CD4-positive, alpha-beta T cell treated with Interleukin-17A for 1 hour (primary cell): Measurements from ENCODE around the gene MS4A3.
"Not testable (repeated sequence)": the region's sequence is repeated elsewhere in the genome, so short reads cannot be mapped to it uniquely, and the experiment has no call there.

Experiments
- DNase-seq: peaks from one replicate; pipeline ENCODE4 v3.0.0-alpha.2; 2020

Gene MS4A3

DNA sequence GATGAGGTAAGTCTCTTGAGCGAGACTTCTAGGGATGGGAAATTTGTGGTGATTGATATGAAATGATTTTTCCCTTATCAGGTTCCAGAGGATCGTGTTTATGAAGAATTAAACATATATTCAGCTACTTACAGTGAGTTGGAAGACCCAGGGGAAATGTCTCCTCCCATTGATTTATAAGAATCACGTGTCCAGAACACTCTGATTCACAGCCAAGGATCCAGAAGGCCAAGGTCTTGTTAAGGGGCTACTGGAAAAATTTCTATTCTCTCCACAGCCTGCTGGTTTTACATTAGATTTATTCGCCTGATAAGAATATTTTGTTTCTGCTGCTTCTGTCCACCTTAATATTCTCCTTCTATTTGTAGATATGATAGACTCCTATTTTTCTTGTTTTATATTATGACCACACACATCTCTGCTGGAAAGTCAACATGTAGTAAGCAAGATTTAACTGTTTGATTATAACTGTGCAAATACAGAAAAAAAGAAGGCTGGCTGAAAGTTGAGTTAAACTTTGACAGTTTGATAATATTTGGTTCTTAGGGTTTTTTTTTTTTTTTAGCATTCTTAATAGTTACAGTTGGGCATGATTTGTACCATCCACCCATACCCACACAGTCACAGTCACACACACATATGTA, 39.1 kb downstream of the MS4A3 start:
- no peak for DNase-seq

DNA sequence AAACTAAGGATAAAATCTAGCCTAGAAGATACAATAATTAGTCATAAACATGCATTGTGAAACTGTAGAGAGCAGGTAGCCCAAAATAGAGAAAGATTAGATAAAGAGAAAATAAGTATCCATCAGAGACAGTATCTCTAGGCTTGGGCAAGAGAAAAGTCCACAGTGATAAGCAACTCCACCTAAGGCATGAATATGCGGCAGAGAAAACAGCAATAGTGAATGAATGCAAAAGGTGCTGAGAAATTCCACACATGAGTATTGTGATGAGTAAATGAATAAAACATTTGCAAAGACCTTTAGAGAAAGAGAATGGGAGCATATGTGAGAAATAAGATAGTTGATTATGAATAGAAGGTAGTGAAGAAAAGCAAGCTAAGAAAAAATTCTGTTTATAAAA, 40.7 kb downstream of the MS4A3 start:
- no peak for DNase-seq

DNA sequence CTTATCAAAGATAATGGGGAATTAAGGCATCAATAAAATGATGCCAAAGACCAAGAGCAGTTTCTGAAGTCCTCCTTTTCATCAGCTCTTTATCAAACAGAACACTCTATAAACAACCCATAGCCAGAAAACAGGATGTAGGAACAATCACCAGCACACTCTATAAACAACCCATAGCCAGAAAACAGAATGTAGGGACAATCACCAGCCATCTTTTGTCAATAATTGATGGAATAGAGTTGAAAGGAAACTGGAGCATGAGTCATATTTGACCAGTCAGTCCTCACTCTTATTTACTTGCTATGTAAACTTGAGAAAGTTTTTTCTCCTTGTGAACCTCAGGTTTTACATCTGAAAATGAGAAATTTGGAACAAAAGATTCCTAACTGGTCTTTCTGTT, 42.0 kb downstream of the MS4A3 start:
- no peak for DNase-seq

DNA sequence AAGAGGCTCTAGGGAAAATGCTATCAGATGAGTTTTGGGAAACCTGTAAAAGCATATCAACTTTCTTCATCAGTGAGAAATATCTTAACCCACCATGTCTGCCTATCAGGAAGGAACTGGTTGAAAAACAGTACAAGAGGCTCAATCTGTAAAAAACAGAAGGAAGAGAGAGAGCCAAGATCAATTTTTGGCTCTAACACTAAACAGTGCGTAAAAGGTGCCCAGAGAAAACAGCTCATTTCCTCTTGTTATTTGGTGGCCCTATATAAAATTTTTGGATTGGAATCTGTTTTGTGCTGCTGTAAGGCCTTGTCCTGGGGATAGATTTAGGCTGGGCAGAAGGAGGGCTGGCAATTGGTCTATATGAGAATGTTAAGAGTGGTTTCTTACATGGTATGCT, 44.1 kb downstream of the MS4A3 start:
- DNase-seq: no peak

DNA sequence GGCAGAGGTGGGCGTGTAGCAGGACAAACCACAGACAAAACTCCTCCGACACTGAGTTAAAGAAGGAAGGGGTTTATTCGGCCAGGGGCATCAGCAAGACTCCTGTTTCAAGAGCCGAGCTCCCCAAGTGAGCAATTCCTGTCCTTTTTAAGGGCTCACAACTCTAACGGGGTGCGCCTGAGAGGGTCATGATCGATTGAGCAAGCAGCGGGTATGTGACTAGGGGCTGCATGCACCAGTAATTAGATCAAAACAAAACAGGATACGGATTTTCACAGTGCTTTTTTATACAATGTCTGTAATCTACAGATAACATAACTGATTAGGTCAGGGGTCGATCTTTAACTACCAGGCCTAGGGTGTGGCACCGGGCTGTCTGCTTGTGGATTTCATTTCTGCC, 44.9 kb downstream of the MS4A3 start:
- not testable (repeated sequence) for DNase-seq

DNA sequence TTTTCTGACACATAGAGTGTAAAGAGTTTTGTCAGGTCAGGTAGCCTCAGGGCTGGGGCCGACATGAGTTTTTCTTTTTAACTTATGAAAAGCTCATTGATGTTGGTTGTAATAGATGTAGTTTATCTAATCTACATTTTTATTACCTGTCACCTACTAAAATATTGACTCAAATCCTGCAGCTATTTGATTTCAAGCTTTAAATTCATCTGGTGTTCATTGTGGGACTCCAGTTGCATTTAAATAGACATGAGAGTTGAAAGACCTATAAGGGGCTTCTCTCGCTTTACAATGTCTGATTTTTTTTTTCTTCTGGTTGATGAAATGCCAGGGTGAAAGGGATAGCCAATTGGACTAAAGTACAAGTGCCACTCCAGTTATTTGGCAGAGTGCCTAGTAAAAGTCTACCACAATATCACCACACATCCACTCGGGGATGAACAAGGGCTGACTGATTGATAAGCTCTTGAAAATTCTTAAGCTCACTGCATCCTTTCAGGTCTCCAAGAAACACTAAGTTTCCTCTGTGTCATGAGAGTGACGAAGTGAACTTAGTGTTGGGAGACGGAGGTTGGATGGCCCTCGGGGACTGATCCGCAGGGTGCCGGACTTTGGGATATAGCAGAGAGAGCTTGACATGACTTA, 48.1 kb downstream of the MS4A3 start:
- DNase-seq: not testable (repeated sequence)

DNA sequence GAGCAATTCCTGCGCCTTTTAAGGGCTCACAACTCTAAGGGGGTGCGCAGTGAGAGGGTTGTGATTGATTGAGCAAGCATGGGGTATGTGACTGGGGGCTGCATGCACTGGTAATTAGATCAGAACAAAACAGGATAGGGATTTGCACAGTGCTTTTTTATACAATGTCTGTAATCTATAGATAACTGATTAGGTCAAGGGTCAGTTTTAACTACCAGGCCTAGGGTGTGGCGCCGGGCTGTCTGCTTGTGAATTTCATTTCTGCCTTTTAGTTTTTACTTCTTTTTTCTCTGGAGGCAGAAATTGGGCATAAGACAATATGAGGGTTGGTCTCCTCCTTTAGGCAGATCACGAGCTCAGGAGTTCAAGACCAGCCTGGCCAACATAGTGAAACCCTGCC, 52.2 kb downstream of the MS4A3 start:
- DNase-seq: not testable (repeated sequence)

DNA sequence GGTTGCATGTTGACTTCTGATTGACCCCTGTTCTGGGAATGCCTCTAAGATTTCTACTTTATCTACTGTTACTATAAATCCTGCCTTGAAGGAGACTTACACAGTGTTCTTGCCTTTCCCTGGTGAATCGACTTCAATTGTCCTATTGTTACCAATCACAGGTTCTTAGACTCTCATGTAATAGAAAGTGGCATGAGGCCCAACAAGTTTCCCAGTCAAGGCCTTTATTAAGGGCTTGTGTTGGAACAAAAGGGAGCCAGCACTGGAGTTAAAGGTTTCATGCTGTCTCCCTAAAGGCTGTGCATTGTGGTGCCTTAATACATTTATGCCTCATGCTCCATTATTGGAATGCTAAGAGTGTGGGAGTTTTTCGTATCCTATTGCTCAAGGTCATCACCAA, 55.3 kb downstream of the MS4A3 start:
- DNase-seq: no peak

DNA sequence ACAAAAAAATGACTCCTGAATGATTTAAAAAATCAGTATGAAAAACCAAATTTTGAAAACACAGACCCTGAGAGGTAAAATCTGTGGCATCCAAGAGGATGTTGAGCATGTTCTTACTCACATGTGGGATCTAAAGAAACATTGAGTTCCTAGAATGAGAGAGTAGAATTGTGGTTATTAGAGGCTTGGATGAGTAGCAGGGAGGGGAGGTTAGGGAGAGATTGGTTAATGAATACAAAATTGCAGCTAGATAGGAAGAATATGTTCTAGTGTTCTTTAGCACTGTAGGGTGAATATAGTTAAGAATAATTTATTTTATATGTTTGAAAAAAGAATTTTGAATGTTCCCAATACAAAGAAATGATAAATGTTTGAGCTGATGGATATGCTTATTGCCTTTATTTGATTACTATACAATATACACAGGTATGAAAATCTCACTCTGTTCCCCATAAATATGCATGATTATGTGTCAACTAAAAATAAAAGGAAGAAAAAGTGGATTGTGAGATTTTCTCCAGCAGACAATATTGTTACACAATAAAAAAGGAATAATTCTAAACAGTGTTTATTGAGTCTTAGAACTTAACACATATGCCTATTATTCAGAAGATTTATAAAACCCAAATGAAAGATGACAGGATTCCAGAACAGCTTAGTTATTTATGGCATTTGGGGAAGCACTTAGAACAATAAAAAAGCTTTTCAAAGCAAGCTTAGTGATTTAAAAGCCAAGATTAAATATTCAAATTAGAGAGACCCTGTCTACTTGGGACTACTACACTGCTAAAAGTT, 60.7 kb downstream of the MS4A3 start:
- no peak for DNase-seq

DNA sequence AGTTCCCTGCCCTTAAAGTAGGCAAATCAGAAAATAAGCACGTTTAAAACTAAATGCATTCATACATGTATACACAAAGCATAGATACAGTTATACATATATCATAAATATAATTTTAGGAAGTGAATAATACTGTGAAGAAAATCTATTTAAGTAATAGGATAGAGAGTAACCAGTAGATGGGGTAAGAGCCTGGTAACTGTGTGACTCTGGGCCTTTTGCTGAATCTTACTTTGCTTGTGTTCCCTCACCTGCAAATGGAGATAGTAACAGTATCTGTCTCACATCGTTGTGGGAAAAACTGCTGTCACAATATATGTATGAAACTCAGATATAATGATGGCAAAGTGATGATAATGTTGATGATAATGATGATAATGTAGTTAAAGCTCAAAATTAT, 61.9 kb downstream of the MS4A3 start:
- no peak for DNase-seq

DNA sequence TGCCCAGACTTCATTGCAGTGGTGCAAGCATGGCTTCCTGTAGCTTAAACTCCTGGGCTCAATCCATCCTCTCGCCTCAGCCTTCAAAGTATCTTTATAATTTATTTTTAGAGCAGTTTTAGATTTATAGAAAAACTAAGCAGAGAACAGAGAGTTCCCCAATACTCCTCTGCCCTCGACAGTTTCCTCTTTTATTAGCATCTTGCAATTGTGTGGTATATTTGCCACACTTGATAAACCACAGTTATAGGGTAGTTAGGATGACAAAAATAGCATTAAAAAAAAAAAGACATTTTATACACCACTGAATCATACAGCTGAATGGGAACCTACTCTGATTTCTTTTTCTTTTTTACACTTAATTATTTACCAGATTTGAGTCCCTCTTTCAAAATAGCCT, 63.2 kb downstream of the MS4A3 start:
- DNase-seq: peak; percentile 9
